ENCODE measurements around the gene EHBP1L1. TPM values are rescaled to one million over a fixed set of nuclear protein-coding genes. Genes with fewer than 3 reads are reported as not detected.
A peak's percentile ranks its signal among the peaks of the same experiment; 100 is the strongest.

Gene EHBP1L1
- total and polyA plus RNA-seq, 2 of the 13 experiments (the other 11 are each of a cell fraction or from before 2014, with no cell fraction given): 8.3 to 10.6 TPM

DNA sequence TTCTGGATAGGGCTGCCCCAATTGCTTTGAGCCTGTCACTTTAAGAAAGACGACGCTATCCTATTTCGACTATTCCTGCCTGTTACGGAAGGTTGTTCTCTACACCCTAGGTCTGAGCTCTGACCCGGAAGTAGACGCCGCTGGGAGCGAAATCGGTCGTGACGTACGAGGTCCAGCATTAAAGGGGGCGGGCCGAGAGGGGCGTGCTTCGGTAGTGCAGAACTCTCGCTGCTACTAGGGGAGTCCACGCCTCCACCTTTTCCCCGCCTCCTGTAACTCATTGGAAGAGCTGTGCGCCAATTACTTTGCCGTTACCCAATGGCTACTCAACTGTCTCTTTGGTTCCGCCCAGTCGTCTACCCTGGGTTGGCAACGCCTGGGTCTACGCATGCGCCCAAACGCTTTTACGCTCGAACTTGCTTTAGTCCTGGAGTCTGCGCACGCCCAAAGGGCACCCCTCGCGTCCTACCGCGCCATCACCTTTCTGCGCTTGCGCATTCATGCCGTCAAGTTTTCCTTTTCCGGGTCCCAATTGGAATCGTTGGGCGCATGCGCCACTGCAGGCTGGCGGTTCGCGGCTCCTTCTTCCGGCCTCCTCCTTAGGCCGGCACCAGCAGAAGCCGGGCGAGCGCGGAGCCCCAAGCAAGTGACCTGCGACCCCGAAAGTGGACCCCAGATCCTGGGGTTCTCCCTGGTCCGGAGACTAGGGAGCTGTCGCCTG lies 39.5 kb downstream of the EHBP1L1 start, which contains the start of gene PCNX3 (continued):
- TF ChIP-seq, protein P1, sequence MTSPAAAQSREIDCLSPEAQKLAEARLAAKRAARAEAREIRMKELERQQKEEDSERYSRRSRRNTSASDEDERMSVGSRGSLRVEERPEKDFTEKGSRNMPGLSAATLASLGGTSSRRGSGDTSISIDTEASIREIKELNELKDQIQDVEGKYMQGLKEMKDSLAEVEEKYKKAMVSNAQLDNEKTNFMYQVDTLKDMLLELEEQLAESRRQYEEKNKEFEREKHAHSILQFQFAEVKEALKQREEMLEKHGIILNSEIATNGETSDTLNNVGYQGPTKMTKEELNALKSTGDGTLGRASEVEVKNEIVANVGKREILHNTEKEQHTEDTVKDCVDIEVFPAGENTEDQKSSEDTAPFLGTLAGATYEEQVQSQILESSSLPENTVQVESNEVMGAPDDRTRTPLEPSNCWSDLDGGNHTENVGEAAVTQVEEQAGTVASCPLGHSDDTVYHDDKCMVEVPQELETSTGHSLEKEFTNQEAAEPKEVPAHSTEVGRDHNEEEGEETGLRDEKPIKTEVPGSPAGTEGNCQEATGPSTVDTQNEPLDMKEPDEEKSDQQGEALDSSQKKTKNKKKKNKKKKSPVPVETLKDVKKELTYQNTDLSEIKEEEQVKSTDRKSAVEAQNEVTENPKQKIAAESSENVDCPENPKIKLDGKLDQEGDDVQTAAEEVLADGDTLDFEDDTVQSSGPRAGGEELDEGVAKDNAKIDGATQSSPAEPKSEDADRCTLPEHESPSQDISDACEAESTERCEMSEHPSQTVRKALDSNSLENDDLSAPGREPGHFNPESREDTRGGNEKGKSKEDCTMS (CRISPR knock-in tag; conservative IDR thresholded peaks at IDR 0.05): no peak
- TF ChIP-seq HCFC1 (IDR thresholded peaks at IDR 0.05; ENCODE audit: low read depth, low read length) (peak; percentile 82), PHF21A (CRISPR knock-in tag; IDR thresholded peaks at IDR 0.05) (peak; percentile 83; the same call in 1 of the 2 replicates), ZFP36L2 (CRISPR knock-in tag; IDR thresholded peaks at IDR 0.05) (no peak), ZNF652 (CRISPR knock-in tag; IDR thresholded peaks at IDR 0.05; ENCODE audit: borderline replicate concordance, low read depth) (no peak), REXO4 (CRISPR knock-in tag; IDR thresholded peaks at IDR 0.05; ENCODE audit: borderline replicate concordance) (no peak), ATF7 (IDR thresholded peaks at IDR 0.05) (no peak), ATF7 (CRISPR knock-in tag; IDR thresholded peaks at IDR 0.05) (no peak), GPN1 (CRISPR knock-in tag; IDR thresholded peaks at IDR 0.05; ENCODE audit: borderline replicate concordance) (no peak), KDM5B (CRISPR knock-in tag; IDR thresholded peaks at IDR 0.05; ENCODE audit: borderline replicate concordance) (peak; percentile 60; the same call in 1 of the 2 replicates), ZNF263 (CRISPR knock-in tag; IDR thresholded peaks at IDR 0.05) (no peak), CBX1 (IDR thresholded peaks at IDR 0.05; ENCODE audit: low read depth) (no peak), TEAD3 (CRISPR knock-in tag; optimal IDR thresholded peaks at IDR 0.05; ENCODE audit: borderline replicate concordance) (no peak), IRX3 (CRISPR knock-in tag; IDR thresholded peaks at IDR 0.05; ENCODE audit: borderline replicate concordance, low read depth) (no peak)
- TF ChIP-seq, protein P2, sequence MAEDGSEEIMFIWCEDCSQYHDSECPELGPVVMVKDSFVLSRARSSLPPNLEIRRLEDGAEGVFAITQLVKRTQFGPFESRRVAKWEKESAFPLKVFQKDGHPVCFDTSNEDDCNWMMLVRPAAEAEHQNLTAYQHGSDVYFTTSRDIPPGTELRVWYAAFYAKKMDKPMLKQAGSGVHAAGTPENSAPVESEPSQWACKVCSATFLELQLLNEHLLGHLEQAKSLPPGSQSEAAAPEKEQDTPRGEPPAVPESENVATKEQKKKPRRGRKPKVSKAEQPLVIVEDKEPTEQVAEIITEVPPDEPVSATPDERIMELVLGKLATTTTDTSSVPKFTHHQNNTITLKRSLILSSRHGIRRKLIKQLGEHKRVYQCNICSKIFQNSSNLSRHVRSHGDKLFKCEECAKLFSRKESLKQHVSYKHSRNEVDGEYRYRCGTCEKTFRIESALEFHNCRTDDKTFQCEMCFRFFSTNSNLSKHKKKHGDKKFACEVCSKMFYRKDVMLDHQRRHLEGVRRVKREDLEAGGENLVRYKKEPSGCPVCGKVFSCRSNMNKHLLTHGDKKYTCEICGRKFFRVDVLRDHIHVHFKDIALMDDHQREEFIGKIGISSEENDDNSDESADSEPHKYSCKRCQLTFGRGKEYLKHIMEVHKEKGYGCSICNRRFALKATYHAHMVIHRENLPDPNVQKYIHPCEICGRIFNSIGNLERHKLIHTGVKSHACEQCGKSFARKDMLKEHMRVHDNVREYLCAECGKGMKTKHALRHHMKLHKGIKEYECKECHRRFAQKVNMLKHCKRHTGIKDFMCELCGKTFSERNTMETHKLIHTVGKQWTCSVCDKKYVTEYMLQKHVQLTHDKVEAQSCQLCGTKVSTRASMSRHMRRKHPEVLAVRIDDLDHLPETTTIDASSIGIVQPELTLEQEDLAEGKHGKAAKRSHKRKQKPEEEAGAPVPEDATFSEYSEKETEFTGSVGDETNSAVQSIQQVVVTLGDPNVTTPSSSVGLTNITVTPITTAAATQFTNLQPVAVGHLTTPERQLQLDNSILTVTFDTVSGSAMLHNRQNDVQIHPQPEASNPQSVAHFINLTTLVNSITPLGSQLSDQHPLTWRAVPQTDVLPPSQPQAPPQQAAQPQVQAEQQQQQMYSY (CRISPR knock-in tag; IDR thresholded peaks at IDR 0.05): no peak
- TF ChIP-seq, protein P3, sequence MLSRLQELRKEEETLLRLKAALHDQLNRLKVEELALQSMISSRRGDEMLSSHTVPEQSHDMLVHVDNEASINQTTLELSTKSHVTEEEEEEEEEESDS (CRISPR knock-in tag; IDR thresholded peaks at IDR 0.05; ENCODE audit: borderline replicate concordance): no peak
- TF ChIP-seq, protein P4, sequence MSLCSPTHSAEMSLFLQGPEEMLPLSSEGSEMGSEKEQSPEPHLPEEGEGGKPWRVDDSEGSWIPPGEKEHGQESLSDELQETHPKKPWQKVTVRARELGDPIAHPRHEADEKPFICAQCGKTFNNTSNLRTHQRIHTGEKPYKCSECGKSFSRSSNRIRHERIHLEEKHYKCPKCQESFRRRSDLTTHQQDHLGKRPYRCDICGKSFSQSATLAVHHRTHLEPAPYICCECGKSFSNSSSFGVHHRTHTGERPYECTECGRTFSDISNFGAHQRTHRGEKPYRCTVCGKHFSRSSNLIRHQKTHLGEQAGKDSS (CRISPR knock-in tag; IDR thresholded peaks at IDR 0.05; ENCODE audit: borderline replicate concordance, low read depth): no peak
- TF ChIP-seq, protein P5, sequence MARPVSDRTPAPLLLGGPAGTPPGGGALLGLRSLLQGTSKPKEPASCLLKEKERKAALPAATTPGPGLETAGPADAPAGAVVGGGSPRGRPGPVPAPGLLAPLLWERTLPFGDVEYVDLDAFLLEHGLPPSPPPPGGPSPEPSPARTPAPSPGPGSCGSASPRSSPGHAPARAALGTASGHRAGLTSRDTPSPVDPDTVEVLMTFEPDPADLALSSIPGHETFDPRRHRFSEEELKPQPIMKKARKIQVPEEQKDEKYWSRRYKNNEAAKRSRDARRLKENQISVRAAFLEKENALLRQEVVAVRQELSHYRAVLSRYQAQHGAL (CRISPR knock-in tag; IDR thresholded peaks at IDR 0.05; ENCODE audit: not compliant biosample characterization): no peak
- TF ChIP-seq, protein P6, sequence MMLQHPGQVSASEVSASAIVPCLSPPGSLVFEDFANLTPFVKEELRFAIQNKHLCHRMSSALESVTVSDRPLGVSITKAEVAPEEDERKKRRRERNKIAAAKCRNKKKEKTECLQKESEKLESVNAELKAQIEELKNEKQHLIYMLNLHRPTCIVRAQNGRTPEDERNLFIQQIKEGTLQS (CRISPR knock-in tag; IDR thresholded peaks at IDR 0.05): no peak; the same call in 1 of the 2 replicates

Data from HepG2 (cell line).